AG08396 (cell line): ENCODE measurements around the gene NRG3.
A peak's percentile ranks its signal among the peaks of the same experiment; 100 is the strongest.
"Not testable (repeated sequence)": the region's sequence is repeated elsewhere in the genome, so short reads cannot be mapped to it uniquely, and the experiment has no call there.

Experiments used
- DNase-seq: peaks from one replicate; pipeline ENCODE4 v3.0.0; 2012; ENCODE audit warnings: low spot score, mixed read lengths

Gene NRG3

GRCh38 chr10:82922046-82922445 lies 1047.1 kb downstream of the NRG3 start:
- DNase-seq: no peak

- DNase-seq: no peak
These were observed 1047.8 kb downstream of the NRG3 start for GRCh38 chr10:82922755-82923154.

- DNase-seq: no peak
These were observed 1049.7 kb downstream of the NRG3 start for GRCh38 chr10:82924711-82925110.

DNA sequence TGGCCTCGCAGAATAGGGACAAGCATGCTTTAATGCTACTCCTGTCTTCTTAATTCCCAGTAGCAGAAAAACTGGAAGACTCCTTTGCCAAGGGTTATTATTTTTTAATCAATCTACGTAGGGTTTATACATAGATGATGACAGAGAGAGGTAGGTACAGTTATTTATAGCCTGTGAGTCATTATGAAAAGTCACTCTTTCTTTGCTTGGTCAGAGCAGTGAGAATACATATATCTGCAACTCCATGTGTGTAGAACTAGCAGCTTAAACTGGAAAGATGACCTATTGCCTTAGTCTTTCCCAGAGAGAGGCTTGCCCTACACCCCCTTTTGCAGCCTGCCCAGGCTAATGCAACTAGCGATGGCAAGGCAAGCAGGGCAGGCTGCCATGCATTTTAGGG lies 1050.6 kb downstream of the NRG3 start:
- DNase-seq: no peak

DNA sequence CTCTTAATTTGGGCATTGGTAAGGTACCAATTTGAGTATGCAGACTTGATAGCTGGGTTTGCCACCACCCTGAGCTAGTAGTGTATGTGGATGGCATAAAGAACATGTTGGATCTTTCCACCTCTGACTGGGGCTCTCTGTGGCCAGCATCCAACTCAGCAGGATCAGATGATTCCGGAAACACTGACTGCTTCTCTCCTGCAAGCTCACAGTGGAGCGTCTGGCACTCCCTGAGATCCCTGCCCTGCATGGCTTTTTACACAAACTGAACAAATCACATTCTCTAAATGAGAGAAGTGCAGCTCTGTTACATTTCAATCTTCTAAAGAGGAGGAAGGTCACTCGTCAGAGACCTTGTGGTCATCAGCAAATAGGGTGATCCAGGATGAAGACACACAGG lies 1057.5 kb downstream of the NRG3 start:
- DNase-seq: no peak

- DNase-seq: no peak
These were observed 1059.4 kb downstream of the NRG3 start for GRCh38 chr10:82934429-82934828.

GRCh38 chr10:82934947-82935346 lies 1060.0 kb downstream of the NRG3 start:
- DNase-seq: no peak

- DNase-seq: no peak
These were observed 1063.3 kb downstream of the NRG3 start for GRCh38 chr10:82938331-82938730.

DNA sequence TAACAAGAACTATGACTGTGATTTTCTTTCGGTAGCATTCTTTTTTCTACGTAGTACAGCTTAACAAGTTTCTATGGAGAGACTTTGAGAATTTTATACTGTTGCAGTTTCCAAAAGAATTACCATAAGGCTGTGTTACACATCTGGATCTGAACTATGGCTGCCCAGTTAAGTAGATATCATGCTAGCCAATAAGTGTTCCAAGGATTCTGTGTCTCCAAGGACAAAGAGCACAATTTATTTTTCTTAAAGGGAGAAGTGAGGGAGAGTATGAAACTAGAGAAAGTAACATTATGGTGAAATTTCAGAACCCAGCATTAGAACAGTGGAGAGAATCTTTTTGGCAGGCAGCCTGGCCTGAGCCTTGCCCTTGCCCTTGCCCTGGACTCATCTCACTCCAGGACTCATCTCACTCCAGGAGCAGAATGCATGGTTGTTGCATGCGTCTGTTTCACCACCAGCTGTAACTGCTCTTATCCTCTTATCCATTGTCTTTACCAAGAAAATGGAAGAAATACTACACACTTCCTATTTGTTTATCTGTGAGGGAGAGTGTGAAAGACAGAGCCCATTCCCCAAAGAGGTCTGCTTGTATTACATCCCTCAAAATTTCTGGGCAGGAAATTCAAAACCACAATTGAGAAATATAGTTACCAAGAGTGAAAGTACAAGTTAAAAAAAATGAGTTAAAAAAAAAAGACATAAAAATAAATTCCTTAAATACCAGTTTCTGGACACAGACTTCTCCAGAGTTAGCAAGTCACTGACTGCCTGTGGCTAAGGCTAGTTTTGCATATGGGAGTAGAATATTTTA lies 1067.5 kb downstream of the NRG3 start:
- DNase-seq: no peak

GRCh38 chr10:82943142-82943541 lies 1068.1 kb downstream of the NRG3 start:
- no peak for DNase-seq

DNA sequence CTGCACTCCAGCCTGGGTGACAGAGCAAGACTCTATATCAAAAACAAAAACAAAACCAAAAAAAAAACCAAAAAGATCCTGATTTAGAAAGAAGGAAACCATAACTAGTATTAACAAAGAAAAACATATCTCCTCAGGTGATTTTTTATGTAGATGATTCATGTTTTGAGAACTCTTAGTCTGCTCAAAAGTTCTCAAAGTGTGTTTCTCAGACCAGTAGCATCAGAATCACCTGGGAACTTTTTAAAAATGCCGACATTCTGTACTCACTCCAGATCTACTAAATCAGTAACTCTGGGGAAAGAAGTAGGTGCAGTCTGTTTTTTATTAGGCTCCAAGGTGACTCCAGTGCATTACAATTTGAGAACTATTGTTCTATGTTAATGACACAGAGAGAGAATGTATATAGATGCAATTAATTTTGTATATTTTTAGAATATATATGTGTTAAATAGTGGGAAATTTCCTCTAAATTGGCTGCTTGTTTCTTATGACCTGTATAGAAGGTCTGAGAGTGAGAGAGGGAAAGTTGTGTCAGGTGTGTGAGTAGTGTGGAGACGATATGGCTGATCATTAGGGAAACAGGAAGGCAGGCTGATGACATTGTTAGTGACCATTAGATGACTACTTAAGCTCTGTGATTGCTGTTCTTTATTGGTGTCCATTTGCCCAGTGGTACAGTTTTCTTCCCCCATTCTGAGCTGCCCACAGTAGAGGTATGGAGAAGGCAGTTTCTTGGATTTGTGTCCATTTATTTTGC lies 1075.0 kb downstream of the NRG3 start:
- no peak for DNase-seq

DNA sequence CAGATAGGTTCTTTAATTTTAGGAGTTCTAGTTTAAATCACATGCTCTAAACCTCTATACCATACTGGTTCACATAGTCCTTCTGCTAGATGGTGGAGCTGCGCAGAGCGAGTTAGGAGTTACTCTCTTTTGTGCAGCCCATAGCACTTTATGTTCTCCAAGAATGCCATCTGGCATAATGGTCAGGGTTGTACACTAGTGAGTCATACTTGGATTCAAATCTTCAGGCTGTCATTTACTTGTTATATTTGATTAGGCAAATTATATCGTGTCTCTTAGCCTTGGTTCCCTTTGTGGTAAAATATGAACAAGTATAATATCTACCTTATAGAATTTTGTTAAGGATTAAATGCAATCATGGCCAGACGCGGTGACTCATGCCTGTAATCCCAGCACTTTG lies 1078.3 kb downstream of the NRG3 start:
- no peak for DNase-seq

DNA sequence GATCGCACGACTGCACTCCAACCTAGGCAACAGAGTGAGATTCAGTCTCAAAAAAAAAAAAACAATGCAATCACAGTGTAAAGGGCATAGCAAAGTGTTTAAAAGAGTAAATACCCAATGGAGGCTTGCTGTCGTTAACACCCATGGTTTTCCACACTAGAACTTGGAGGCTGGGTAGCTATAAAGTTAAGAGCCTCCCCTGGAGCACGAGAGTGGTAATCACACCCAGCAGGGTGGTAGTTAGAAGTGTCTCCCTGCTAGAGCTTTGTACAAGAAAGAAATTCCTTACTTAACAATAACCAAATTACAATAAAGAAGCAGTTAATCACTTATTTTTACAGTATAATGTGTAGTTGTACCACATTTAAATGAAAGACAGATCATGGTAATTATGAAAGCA lies 1078.9 kb downstream of the NRG3 start:
- DNase-seq: no peak

- not testable (repeated sequence) for DNase-seq
These were observed 1085.5 kb downstream of the NRG3 start for GRCh38 chr10:82960421-82961060.

- DNase-seq: no peak
These were observed 1086.9 kb downstream of the NRG3 start for GRCh38 chr10:82961864-82962263.

- no peak for DNase-seq
These were observed 1091.1 kb downstream of the NRG3 start for GRCh38 chr10:82966130-82966529.

- no peak for DNase-seq
These were observed 1093.5 kb downstream of the NRG3 start for GRCh38 chr10:82968533-82968932.

DNA sequence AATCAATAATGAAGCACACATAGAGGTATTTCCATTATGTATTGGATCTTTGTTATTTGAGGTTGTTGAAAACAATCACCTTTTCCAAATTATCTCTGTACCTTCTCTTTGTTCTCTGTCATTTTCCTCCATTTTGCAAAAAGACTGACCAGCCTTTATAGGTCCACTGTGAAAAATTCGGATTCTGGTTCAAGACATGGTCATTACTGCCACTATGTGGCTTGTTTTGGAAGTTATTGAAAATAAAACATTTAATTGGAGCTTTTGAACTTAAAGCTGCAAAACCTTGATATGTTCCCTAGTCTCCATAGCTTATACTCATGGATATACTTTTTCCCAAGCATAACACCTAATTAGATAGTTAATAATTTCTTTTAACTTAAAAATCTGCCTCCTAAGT lies 1094.4 kb downstream of the NRG3 start:
- DNase-seq: no peak

- no peak for DNase-seq
These were observed 1105.3 kb downstream of the NRG3 start for GRCh38 chr10:82980321-82980720.

- peak; percentile 4 for DNase-seq
These were observed 1106.2 kb downstream of the NRG3 start for GRCh38 chr10:82981137-82981723.

GRCh38 chr10:82982110-82982608 lies 1107.2 kb downstream of the NRG3 start:
- peak; percentile 70 for DNase-seq

DNA sequence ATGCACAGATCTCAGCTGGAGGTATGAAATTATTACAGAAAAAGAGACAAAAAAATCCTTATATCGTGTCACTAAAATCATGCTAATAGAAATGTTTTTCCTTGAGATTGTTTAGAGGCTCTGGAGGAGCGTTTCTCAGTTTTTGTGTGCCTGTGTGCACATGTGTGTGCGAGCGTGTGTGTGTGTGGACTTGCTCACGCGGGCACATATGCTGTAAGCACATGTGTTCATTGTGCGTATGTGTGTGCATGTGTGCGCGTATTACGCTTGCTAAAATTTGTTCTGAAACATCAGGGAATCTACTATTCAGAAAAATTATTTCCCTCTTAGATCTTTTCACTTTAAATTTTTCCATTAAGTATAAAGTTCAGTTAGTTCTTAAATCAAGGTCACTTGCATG lies 1111.2 kb downstream of the NRG3 start:
- DNase-seq: no peak
